ENCODE results near the gene OMP. TPM values are rescaled to one million over a fixed set of nuclear protein-coding genes. Genes with fewer than 3 reads are reported as not detected.

OMP gene
- total RNA-seq, 1 experiment from 2014 or later: not detected

GRCh38 chr11:77093056-77093891, 9.4 kb upstream of the OMP start:
- CTCF ChIA-PET: interaction anchor here (0.6 to 8.9 kb wide), 7 partner anchors 13 to 380 kb away, joined by 5 to 108 read pairs (median 37); no protein-coding TSS in a partner anchor
- Mint-ChIP-seq H3K9me3 (ENCODE audit: unreplicated experiment) (no peaks in the 10 kb centered on the region), H3K27me3 (ENCODE audit: insufficient read depth, unreplicated experiment) (no peaks in the 10 kb centered on the region), H3K4me3 (ENCODE audit: unreplicated experiment) (no peak overlapping the region), H3K36me3 (ENCODE audit: insufficient read depth, unreplicated experiment) (no peaks in the 10 kb centered on the region), H3K4me1 (ENCODE audit: insufficient read depth, unreplicated experiment) (no peaks in the 10 kb centered on the region), H3K27ac (ENCODE audit: low read depth, unreplicated experiment) (no peak overlapping the region)
- POLR2A ChIA-PET: interaction anchor here (0.6 to 1.1 kb wide), 2 partner anchors 44 to 74 kb away, joined by 3 read pairs; no protein-coding TSS in a partner anchor
- TF ChIP-seq, protein P1, sequence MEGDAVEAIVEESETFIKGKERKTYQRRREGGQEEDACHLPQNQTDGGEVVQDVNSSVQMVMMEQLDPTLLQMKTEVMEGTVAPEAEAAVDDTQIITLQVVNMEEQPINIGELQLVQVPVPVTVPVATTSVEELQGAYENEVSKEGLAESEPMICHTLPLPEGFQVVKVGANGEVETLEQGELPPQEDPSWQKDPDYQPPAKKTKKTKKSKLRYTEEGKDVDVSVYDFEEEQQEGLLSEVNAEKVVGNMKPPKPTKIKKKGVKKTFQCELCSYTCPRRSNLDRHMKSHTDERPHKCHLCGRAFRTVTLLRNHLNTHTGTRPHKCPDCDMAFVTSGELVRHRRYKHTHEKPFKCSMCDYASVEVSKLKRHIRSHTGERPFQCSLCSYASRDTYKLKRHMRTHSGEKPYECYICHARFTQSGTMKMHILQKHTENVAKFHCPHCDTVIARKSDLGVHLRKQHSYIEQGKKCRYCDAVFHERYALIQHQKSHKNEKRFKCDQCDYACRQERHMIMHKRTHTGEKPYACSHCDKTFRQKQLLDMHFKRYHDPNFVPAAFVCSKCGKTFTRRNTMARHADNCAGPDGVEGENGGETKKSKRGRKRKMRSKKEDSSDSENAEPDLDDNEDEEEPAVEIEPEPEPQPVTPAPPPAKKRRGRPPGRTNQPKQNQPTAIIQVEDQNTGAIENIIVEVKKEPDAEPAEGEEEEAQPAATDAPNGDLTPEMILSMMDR (IDR thresholded peaks at IDR 0.05; ENCODE audit: unreplicated experiment): no peak
- no TSS peak for BruUV-seq (replicated peaks)
- intact Hi-C loops (cut with micrococcal nuclease): loop anchor here (5.0 to 10.0 kb wide), 2 partner anchors 286 to 358 kb away; no protein-coding TSS in a partner anchor
- no peak for DNase-seq (ENCODE audit: unreplicated experiment)

DNA sequence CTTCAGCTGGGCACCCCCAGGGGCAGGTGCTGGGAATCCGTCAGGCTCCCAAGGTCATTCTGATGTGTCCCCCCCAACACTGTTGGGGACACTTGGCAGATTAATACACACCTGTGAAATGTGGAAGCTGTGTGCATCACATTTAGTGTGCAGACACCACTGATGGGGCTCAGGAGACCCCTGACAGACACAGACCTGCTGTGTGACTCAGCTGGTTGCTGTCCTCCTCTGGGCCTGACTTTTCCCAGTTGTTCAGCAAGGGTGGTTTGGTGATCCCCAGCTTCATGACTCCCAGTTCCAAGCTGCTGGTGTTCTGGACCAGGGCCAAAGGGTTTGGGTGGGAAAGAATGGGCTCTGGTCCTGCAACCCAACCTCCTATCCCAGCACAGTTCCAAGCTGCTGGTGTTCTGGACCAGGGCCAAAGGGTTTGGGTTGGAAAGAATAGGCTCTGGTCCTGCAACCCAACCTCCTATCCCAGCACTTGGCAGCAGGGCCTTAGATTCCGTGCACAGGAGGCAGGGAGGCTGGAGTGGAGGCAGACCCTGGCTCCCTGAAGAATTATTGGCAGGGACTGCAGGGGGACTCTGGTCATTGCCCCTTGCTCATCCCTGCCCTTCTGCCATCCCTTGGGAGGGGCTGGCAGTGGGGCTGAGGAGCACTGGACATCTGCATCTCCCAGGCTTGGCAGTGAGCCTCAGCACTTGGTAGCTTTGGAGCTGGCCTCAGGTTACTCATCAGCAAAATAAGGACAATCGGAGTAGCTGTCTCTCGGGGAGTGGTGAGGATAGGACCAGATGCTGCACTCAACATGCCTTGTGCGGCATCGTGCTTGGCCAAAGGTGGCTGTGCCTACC, 8.4 kb upstream of the OMP start:
- intact Hi-C loops (cut with micrococcal nuclease): loop anchor here (5.0 to 10.0 kb wide), 2 partner anchors 287 to 359 kb away; no protein-coding TSS in a partner anchor
- POLR2A ChIA-PET: interaction anchor here (0.5 kb wide), 1 partner anchor 29 kb away, joined by 3 read pairs; no protein-coding TSS in a partner anchor
- Mint-ChIP-seq H3K27ac (ENCODE audit: low read depth, unreplicated experiment) (no peak overlapping the region), H3K4me1 (ENCODE audit: insufficient read depth, unreplicated experiment) (no peaks in the 10 kb centered on the region), H3K4me3 (ENCODE audit: unreplicated experiment) (no peak overlapping the region), H3K9me3 (ENCODE audit: unreplicated experiment) (no peaks in the 10 kb centered on the region), H3K36me3 (ENCODE audit: insufficient read depth, unreplicated experiment) (no peaks in the 10 kb centered on the region), H3K27me3 (ENCODE audit: insufficient read depth, unreplicated experiment) (no peaks in the 10 kb centered on the region)
- TF ChIP-seq, protein P1 (IDR thresholded peaks at IDR 0.05; ENCODE audit: unreplicated experiment): no peak
- DNase-seq (ENCODE audit: unreplicated experiment): no peak
- no TSS peak for BruUV-seq (replicated peaks)
- CTCF ChIA-PET: interaction anchor here (0.6 to 8.9 kb wide), 8 partner anchors 20 to 381 kb away, joined by 3 to 108 read pairs (median 5); no protein-coding TSS in a partner anchor

- Mint-ChIP-seq H3K27me3 (ENCODE audit: insufficient read depth, unreplicated experiment) (no peaks in the 10 kb centered on the region), H3K36me3 (ENCODE audit: insufficient read depth, unreplicated experiment) (no peaks in the 10 kb centered on the region), H3K4me3 (ENCODE audit: unreplicated experiment) (no peak overlapping the region), H3K9me3 (ENCODE audit: unreplicated experiment) (no peaks in the 10 kb centered on the region), H3K4me1 (ENCODE audit: insufficient read depth, unreplicated experiment) (no peaks in the 10 kb centered on the region), H3K27ac (ENCODE audit: low read depth, unreplicated experiment) (no peak overlapping the region)
- ChIA-PET CTCF (interaction anchor here (0.6 to 8.9 kb wide), 4 partner anchors 19 to 373 kb away, joined by 3 to 108 read pairs (median 4); no protein-coding TSS in a partner anchor), POLR2A (interaction anchor here (0.5 kb wide), 1 partner anchor 29 kb away, joined by 3 read pairs; no protein-coding TSS in a partner anchor)
- no TSS peak for BruUV-seq (replicated peaks)
- intact Hi-C loops (cut with micrococcal nuclease): loop anchor here (5.0 to 10.0 kb wide), 2 partner anchors 288 to 360 kb away; no protein-coding TSS in a partner anchor
- DNase-seq (ENCODE audit: unreplicated experiment): peak; percentile 11
- TF ChIP-seq, protein P1 (IDR thresholded peaks at IDR 0.05; ENCODE audit: unreplicated experiment): no peak
These were observed 7.7 kb upstream of the OMP start for GRCh38 chr11:77094841-77095365.

All from MCF 10A (cell line).